Brain microvascular endothelial cell (primary cell): Measurements from ENCODE around the gene ZNF277.

ENCODE experiments used
- DNase-seq: peaks from one replicate; pipeline ENCODE4 v3.0.0-alpha.2; 2020
- H3K27ac ChIP-seq: fragments of 250-450 bp; sonication (Bioruptor Pico); 2 replicates; pipeline ENCODE4 v1.5.1; 2020; ENCODE audit warnings: mild to moderate bottlenecking, moderate library complexity
- H3K27me3 ChIP-seq: fragments of 250-450 bp; sonication (Bioruptor Pico); replicated peaks from 2 replicates; pipeline ENCODE4 v1.5.1; 2020; ENCODE audit warnings: mild to moderate bottlenecking
- H3K36me3 ChIP-seq: fragments of 250-450 bp; sonication (Bioruptor Pico); replicated peaks from 2 replicates; pipeline ENCODE4 v1.5.1; 2020; ENCODE audit warnings: mild to moderate bottlenecking
- H3K4me3 ChIP-seq: 2 replicates; pipeline ENCODE4 v1.5.1; 2011; ENCODE audit warnings: low read depth, mild to moderate bottlenecking, control low read depth, low read length, moderate library complexity
- in situ Hi-C: cut with HindIII; loops from 2 replicates; pipeline ENCODE4 v1.10.0; 2017; ENCODE audit warnings: low sequenced_read_pairs, low pct_ligation_motif_present
- TF ChIP-seq, protein P1 (sequence below): IDR thresholded peaks from 2 replicates; pipeline ENCODE4 v1.5.1; 2011; ENCODE audit warnings: low read depth, mild to moderate bottlenecking, moderate library complexity, low read length, control low read depth, inconsistent platforms; ENCODE audit errors: missing control alignments

ZNF277 gene

DNA sequence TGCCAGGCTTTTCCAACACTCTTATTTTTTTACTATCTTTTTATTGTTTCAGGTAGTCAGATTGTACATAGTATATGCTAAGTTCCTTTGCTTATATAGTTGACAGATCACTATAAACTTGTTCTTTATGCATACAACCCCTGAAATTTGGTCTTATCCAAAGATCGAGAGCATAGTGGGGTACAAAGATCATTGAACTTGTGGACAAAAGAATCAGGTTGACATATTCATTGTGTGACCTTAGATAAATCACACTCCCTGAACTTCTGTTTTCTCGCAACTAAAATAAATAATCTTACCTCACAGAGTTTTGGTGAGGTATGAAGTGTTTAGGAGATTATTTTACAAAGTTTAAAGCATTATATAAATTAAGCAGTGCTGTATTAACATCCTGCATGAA is 22.1 kb downstream of the ZNF277 start:
- no peak overlapping the region for H3K27ac ChIP-seq
- no peaks in the 10 kb centered on the region for H3K36me3 ChIP-seq
- no peak overlapping the region for H3K4me3 ChIP-seq
- in situ Hi-C loops: no loop called here
- TF ChIP-seq, protein P1, sequence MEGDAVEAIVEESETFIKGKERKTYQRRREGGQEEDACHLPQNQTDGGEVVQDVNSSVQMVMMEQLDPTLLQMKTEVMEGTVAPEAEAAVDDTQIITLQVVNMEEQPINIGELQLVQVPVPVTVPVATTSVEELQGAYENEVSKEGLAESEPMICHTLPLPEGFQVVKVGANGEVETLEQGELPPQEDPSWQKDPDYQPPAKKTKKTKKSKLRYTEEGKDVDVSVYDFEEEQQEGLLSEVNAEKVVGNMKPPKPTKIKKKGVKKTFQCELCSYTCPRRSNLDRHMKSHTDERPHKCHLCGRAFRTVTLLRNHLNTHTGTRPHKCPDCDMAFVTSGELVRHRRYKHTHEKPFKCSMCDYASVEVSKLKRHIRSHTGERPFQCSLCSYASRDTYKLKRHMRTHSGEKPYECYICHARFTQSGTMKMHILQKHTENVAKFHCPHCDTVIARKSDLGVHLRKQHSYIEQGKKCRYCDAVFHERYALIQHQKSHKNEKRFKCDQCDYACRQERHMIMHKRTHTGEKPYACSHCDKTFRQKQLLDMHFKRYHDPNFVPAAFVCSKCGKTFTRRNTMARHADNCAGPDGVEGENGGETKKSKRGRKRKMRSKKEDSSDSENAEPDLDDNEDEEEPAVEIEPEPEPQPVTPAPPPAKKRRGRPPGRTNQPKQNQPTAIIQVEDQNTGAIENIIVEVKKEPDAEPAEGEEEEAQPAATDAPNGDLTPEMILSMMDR: no peak
- H3K27me3 ChIP-seq: no peaks in the 10 kb centered on the region
- no peak for DNase-seq

DNA sequence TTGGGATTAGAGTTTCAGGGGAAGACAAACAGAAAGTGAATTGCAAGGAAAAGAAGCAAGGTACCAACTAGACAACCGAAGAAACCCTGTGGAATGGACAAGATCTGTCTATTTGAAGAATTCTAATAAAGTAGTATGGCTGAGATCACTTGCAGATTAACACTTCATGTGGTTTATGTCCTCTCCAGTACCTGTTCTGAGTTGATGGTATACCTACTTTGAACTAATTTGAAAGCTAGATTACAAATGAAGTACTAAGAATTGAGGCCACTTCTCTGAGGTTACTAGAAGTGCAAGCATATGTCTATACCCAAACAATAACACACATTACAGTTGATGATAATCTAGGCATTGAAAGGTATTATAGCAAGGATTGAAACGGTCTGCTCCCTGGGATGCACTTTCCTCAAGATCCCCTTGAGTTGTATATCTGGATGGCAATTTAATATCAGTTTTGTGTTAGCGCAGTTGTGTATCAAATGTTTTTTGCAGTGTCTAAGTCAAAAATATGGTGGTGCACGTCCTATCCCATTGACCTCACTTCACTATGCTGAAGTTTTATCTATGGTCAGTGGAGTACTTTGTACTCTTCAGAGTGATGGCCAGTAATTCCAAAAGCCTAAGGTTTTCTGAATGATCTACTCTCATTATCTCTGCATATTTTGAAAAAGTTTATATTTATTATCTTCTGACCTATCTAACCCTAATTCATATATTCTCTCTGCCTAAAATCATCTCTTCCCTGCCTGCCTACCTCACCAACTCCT is 25.9 kb downstream of the ZNF277 start:
- no peaks in the 10 kb centered on the region for H3K36me3 ChIP-seq
- in situ Hi-C loops: no loop called here
- no peak for DNase-seq
- H3K27ac ChIP-seq: no peak overlapping the region
- H3K27me3 ChIP-seq: no peaks in the 10 kb centered on the region
- TF ChIP-seq, protein P1: no peak
- no peak overlapping the region for H3K4me3 ChIP-seq

DNA sequence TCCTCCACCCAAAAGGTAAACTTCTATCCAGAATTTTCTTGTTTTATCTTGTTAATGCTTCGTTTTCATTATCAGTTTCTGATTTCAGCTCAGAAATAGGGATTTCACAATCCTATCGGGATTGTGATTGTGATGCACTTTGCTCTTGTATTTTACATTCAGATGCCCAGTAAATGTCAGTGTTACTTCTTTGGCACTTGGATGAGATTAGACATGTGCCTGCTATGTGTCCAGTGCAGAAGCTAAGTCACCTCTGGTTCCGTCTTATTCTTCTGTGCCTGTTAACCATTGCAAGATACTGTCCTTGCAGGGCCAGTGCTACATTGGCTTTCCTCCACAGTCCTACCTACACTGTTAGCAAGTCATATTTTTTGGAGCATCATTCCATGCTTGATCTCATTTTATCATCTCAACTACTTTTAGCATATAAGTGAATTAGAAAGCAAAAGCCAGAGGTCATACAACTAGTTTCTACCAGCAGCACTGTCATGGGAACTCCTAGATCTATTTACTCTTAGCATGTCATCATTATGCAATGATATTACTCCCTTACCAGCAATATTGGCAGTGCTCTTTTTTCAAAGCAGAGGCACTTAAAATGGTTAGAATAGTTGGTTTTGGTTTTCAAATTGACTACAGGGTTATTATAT is 26.7 kb downstream of the ZNF277 start:
- H3K27ac ChIP-seq: no peak overlapping the region
- no peaks in the 10 kb centered on the region for H3K27me3 ChIP-seq
- DNase-seq: no peak
- in situ Hi-C loops: no loop called here
- no peaks in the 10 kb centered on the region for H3K36me3 ChIP-seq
- no peak overlapping the region for H3K4me3 ChIP-seq
- TF ChIP-seq, protein P1: no peak

DNA sequence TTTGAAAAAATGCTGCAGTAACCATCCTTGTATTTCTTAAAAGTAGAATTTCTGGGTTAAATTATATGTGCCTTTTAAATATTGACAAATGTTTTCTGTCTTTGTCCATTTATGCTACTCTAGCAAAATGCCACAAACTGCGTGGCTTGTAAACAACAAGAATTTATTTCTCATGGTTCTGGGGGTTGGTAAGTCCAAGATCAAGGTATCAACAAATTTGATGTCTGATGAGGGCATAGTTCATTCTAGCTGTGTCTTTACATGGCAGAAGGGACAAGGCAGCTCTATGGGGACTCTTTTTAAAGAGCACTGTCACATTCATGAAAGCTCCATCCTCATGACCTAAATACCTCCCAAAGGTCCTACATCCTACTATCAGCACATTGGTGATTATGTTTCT is 27.7 kb downstream of the ZNF277 start:
- H3K27ac ChIP-seq: no peak overlapping the region
- H3K36me3 ChIP-seq: no peaks in the 10 kb centered on the region
- H3K4me3 ChIP-seq: no peak overlapping the region
- H3K27me3 ChIP-seq: no peaks in the 10 kb centered on the region
- TF ChIP-seq, protein P1: no peak
- in situ Hi-C loops: no loop called here
- no peak for DNase-seq

DNA sequence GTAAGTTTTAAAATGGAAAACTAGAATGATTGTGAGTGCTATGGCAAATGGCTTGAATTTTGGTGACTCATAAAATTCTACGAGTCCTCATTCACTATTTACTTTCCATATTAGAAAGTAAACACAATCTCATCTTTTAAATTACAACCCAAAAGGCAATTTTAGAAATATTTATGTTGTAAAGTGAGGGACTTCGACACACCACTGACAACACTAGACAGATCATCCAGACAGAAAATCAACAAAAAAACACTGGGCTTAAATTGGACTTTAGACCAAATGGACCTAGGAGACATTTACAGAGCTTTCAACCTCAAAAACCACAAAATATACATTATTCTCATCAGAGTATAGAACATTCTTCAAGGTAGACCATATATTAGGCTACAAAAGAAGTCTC is 30.1 kb downstream of the ZNF277 start:
- Histone ChIP-seq H3K27me3 (no peaks in the 10 kb centered on the region), H3K27ac (no peak overlapping the region), H3K36me3 (no peaks in the 10 kb centered on the region), H3K4me3 (no peak overlapping the region)
- no peak for DNase-seq
- TF ChIP-seq, protein P1: no peak
- in situ Hi-C loops: no loop called here
